Peyer's patch (tissue), 4 donors: Measurements from ENCODE around the gene RBM34.

Source experiments
- CTCF ChIP-seq, 6 experiments: fragments of 450-650 bp in 4 of 6; fragments of 200-600 bp in 2 of 6; sonication (generic) in 1 of 6; IDR thresholded peaks; one replicate each; pipeline ENCODE4 v1.5.1; 2017 to 2019; ENCODE audit warnings: antibody characterized with exemption in 6 of 6, mild to moderate bottlenecking in 3 of 6, moderate library complexity in 1 of 6
- POLR2A ChIP-seq, 2 donors: fragments of 450-650 bp; IDR thresholded peaks; one replicate each; pipeline ENCODE4 v1.5.1; 2017; ENCODE audit warnings: antibody characterized with exemption in 2 of 2, mild to moderate bottlenecking in 2 of 2, moderate library complexity in 2 of 2

GRCh38 chr1:235090406-235091069 is 70.5 kb downstream of the RBM34 start:
- TF ChIP-seq CTCF (IDR thresholded peaks at IDR 0.05) (no peak), POLR2A (IDR thresholded peaks at IDR 0.05) (no peak)
